GM19351 (cell line): ENCODE measurements around the gene SLC46A3.
"Not testable (repeated sequence)": the region's sequence is repeated elsewhere in the genome, so short reads cannot be mapped to it uniquely, and the experiment has no call there.

Experiments used
- ATAC-seq: cut with Tn5 transposase; IDR thresholded peaks from one replicate; pipeline ENCODE4 v1.9.1; 2021; ENCODE audit warnings: mild to moderate bottlenecking, moderate library complexity; ENCODE audit not compliant: unreplicated experiment

The SLC46A3 gene

GRCh38 chr13:28718543-28719226 lies at the start of gene SLC46A3:
Gene SLC46A3 (minus strand): TSS chr13:28718970. CDS start chr13:28717998, 972 bp downstream.
- ATAC-seq, result peak; percentile 97

DNA sequence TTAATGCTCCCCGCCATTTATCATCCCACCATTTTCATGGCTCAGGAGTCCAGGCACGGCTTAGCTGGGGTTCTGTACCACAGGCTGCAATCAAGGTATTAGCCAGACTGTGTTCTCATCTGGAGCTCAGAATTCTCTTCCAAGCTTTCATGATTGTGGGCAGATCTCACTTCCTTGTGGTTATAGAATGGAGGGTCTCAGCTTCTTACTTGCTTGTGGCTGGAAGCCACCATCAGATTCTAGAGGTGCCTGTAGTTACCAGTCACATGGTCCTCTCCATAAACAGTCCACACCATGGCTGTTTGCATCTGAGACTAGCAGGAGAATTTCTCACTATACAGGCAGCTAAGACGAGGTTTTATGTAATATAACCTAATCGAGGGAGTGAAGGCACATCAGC lies 45.1 kb upstream of the SLC46A3 start:
- ATAC-seq, result no peak

DNA sequence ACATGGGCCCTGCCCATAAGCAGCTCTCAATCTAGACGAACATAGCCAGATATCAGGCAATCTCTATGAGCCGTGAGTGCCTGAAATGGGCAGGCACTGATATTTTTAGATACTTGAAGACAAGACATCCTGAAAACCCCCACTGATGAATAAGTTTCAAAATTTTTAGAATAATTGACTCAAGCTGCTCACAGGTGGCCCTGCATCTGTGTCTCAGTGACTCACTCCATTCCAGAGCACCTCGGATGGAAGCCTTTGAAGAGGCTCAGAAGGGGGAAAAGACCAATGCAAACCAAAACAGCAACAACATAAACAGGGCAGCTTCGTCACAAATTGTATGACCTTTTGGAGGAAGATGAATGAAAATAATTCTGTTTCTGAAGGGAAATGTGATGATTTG lies 42.8 kb upstream of the SLC46A3 start:
- ATAC-seq, result no peak

DNA sequence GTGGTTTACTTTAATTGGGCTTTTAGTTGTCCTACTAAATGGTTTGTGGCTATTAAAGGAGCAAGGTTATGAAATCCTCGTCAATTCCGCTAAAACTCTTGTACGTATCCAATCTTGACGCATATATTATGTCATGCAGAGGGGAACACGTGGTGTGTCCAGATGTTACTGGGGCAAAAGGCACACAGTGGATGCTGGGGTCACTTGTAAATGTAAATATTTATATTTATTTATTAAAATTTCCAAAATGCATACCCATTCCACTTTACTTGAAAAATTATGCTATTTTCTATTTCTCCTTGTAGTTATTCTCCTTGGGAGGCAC lies 36.7 kb upstream of the SLC46A3 start:
- no peak for ATAC-seq

DNA sequence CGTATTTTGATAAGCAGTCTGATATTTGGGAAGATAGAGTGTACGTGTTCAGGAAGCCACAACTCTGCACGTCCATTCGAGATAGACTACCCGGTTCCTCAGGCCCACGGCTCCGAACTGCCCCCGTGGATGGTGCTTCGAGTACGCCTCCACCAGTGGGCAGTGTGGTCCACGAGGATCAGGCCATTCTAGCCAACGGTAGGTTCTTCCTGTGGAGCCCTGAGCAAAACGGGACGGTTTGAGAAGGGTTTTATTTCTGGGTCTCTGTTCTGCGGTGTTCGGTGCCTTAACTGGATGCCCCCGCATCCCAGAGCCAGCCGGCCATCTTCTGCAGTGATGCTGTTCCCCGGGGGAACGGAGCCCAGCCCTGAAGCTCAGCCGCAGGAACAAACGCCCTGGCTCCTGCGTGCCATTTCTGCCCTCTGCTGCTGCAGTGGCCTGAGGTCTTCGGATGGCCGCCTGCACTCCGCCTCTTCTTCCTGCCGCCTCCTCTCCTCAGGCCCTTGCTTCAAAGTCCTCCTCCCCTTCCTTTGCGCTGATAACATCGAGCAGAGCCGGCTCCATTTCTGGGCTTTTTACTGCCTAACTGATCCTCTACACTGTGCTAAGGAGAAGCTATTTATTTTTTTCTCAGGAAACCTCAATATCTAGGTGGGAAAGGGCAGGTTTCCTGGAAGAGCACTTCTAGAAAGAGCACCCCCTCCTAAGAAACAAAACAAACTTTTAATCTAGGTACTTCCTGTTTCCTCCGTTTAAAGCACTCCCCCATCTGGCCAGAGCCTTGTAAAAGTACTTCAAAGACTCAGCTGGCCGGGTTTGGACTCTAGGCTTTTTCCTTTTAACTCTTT lies 36.2 kb upstream of the SLC46A3 start:
- ATAC-seq, result no peak

DNA sequence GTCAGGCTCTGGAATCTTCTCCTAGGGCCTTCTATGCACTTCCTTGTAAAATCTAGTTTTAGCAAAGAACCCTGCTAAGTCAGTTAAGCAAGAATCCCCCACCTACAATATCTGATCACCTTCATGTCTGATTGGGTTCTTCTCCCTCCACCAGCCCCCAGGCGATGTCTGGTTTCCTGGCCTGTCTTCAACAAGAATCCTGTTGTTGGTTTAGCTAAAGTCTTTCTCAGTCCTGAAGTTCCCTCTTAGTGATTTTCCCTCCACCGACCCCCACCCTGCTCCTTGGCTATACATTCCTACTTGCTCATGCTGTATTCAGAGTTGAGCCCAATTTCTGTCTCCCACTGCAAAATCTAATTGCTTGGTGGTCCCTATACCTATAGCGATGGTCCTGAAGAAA lies 35.2 kb upstream of the SLC46A3 start:
- no peak for ATAC-seq

DNA sequence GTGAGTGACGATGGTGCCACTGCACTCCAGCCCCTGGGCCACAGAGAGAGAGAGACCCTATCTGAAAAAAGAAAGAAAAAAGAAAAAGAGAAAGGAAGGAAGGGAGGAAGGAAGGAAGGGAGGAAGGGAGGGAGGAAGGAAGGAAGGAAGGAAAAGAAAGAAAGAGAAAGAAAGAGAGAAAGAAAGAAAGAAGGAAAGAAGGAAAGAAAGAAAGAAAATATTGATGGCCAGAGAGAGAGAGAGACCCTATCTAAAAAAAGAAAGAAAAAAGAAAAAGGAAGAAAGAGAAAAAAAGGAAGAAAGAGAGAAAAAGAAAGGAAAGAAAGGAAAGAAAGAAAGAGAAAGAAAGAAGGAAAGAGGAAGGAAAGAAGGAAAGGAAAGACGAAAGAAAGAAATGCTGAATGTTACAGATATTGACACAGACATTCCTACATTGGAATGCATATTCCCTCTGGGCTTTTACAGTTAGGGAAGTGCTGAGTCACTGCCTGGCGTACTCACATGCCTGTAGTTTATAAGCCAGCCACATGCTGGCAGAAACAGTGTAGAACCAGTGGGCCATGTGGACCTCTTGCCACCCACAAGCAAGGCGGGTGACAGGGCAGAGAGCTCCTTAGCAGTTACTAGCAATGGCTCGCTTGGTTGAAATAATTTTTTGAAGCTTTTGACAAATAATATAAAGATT lies 34.6 kb upstream of the SLC46A3 start:
- no peak for ATAC-seq

DNA sequence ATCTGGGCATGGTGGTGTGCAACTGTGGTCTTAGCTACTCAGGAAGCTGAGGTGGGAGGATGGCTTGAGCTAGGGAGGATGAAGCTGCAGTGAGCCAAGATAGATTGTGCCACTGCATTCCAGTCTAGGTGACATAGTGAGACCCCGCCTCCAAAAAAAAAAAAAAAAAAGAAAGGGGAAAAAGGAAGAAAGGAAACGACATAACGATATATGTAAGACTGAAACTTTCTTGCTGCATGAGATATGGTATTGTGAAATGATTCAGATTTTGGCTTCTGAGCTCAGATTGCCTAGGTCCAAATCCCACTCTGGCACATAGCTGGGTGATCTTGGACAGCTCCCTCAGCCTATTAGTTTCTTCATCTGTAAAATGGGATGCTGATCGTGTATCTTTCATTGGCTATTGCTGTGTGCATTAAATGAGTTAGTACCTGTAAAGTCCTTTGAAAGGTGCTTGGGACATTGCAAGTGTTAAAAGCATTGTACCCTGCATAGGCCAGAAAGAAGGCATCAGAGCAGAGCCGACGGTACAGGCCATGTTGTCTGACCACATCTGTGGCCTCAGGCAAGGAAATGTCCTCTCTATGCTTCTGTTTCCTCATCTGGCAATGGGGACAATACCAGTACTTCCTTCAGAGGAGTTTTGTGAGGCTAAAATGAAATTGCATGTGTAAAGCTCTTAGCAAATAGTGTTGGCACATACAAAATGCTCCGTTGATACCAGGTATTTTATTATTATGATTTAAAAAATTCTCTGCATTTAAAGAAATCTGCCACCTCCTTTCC lies 32.6 kb upstream of the SLC46A3 start:
- no peak for ATAC-seq

GRCh38 chr13:28750187-28751045 lies 31.6 kb upstream of the SLC46A3 start:
- no peak for ATAC-seq

DNA sequence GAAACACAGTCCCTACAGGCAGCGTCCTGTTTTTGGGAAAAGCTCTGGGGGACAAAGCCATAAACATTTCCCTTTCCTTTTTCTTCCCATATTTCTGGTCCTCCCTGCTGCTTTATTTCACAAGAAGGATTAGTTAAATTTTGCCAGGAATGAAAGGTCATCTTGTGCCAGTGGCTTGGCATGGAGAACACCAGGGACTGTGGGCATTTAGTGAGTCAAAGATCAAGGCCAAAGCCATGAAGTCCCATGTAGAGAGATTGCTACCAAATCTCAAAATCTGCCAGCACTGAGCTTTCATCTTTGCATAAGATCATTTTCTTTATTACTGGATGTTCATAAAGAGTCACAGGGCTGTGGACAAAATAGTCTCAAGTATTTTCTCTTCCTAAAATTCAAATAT lies 29.1 kb upstream of the SLC46A3 start:
- ATAC-seq, result no peak

GRCh38 chr13:28746287-28746612 lies 27.5 kb upstream of the SLC46A3 start:
- no peak for ATAC-seq

DNA sequence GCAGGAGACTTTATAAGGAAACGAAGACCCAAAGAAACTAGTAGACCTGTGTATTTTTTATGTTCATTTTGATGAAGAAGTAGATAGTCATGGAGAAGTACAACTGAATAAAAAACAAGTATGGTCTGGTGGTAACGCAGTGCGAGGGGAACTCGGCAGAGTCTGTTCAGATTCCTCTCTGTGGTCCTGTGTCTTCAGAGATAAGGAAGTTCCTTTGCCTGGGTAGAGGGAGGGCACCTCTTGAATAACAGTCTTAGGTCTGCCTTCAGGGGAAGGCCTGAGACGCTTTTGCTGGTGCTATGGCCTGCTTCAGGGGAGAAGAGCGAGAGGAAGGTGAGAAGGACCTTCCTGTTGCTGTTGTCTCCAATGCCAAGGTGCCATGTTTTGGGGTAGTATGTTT lies 25.9 kb upstream of the SLC46A3 start:
- ATAC-seq, result no peak

- no peak for ATAC-seq
These were observed 25.3 kb upstream of the SLC46A3 start for GRCh38 chr13:28744091-28744536.

DNA sequence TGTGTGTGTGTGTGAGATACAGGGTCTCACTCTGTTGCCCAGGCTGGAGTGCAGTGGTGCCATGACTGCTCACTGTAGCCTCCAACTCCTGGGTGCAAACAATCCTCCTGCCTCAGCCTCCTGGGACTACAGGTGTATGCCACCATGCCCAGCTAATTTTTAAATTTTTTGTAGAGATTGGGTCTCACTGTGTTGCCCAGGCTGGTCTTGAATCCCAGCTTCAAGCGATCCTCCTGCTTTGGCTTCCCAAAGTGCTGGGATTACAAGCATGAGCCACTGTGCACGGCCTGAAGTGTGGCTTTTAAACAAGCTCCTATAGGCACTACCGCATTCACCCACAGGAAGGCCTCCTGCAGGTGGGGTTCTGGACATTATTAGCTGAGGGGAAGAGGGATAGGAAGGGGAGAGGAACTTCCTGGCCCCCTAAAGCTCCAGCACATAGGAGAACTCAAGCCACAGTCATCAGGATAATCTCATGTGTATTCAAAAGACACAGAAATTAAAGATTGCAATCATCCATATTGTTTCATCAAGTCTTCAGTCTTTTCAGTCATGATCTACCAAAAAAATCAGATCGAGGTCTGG lies 24.8 kb upstream of the SLC46A3 start:
- ATAC-seq, result no peak

DNA sequence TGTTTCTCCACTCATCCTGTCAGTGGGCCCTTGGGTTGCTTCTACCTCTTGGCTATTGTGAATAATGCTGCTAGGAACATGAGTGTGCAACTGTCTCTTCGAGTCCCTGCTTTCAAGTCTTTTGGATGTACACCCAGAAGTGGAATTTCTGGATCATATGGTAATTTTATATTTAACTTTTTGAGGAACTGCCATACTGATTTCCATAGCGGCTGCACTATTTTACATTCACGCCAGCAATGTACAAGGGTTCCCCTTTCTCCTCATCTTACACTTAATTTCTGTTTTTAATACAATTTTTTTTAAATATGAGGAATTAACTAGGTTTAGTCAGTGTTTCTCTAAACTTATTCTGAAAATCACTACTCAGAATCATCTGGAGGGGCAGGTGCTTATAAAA lies 24.2 kb upstream of the SLC46A3 start:
- no peak for ATAC-seq

GRCh38 chr13:28742445-28742844 lies 23.7 kb upstream of the SLC46A3 start:
- ATAC-seq, result not testable (repeated sequence)

- ATAC-seq, result no peak
These were observed 22.3 kb upstream of the SLC46A3 start for GRCh38 chr13:28741084-28741491.

- ATAC-seq, result no peak
These were observed 20.6 kb upstream of the SLC46A3 start for GRCh38 chr13:28739376-28739775.

- ATAC-seq, result no peak
These were observed 16.8 kb upstream of the SLC46A3 start for GRCh38 chr13:28735481-28736029.

- no peak for ATAC-seq
These were observed 16.1 kb upstream of the SLC46A3 start for GRCh38 chr13:28734906-28735305.
